OCI-LY3 (cell line): Measurements from ENCODE around the gene ART5.

Source experiments
- CTCF ChIP-seq: fragments of 200-600, 300-600 bp; sonication (generic); IDR thresholded peaks from 2 replicates; pipeline ENCODE4 v1.5.1; 2014; ENCODE audit warnings: antibody characterized with exemption, low read length, low read depth
- EZH2phosphoT487 ChIP-seq: fragments of 200-600 bp; shearing (Covaris generic); IDR thresholded peaks from 2 replicates; pipeline ENCODE4 v1.6.1; 2018; ENCODE audit warnings: antibody characterized with exemption, mixed run types, low read depth

GRCh38 chr11:3644817-3645235 is 3.0 kb upstream of the ART5 start, which contains the start of gene ART1:
- TF ChIP-seq CTCF (no peak), EZH2phosphoT487 (no peak)
